GM19438 (cell line): ENCODE measurements around the gene FOXD4L5.
"Not testable (repeated sequence)": the region's sequence is repeated elsewhere in the genome, so short reads cannot be mapped to it uniquely, and the experiment has no call there.

Experiments
- ATAC-seq: cut with Tn5 transposase; IDR thresholded peaks from one replicate; pipeline ENCODE4 v1.9.1; 2021; ENCODE audit warnings: low read depth; ENCODE audit not compliant: unreplicated experiment

FOXD4L5 gene

DNA sequence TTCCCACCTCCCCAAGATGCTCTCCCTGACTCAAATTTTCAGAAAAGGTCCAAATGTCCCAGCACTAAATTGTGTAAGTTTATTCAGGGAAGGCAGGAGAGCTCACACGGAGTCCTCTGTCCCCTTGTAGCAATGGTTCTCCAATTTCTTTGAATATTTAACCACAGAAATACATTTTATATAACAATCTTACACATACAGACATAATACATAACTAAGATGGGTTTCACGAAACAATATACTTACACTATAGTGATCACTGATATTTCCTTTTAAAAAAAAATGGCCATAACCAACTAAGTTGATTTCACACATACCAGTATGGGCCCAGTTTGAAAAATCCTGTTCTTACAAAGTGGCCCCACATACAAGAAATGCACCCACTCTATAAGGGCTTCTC lies at the start of gene FOXD4L5:
Gene FOXD4L5, minus strand, starts transcription at position 101 of the 400 bp plus-strand sequence. CDS start 832 bp downstream, outside the sequence.
- ATAC-seq: not testable (repeated sequence)

DNA sequence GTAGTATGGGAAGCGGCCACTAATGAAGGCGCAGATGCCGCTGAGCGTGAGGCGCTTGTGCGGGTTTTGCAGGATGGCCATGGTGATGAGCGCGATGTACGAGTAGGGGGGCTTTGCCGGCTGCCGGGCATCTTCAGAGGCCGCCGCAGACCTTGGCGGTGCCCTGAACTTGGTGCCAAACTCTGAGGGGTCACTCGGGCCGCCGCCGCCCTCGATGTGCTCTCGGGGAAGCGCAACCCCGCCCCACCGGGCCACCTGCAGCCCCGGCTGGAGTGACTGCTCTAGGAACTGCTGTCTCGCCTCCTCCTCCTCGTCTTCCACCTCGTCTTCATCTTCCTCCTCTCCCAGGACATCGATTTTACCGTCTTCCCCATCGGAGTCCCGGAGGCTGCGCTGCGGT lies 1.1 kb downstream of the FOXD4L5 start:
- ATAC-seq: not testable (repeated sequence)

DNA sequence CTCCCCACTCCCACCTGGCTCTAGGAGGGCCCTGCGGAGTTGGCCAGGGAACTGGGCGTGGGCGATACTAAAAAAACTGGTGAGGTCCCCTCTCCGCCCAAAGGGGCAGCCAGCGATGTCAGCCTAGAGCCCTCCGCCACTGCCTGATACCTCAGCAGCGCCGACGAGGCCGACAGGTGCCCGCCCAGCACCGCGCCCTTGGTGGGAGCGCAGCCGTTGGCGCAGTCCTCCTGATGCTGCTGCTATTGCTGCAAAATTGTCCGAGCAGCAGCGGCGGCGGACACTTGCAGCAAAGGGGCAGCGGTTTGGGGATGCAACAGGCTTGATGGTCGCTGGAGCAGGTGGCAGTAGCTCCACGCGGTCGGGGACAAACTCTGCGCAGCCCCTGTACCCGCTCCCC lies 2.0 kb downstream of the FOXD4L5 start:
- ATAC-seq: not testable (repeated sequence)
